NB4 (cell line): ENCODE measurements around the gene SLC6A12.
A peak's percentile ranks its signal among the peaks of the same experiment; 100 is the strongest.

Experiments
- DNase-seq: peaks from one replicate; pipeline ENCODE4 v3.0.0; 2010; ENCODE audit warnings: low read depth
- H3K4me3 ChIP-seq: one replicate; pipeline ENCODE4 v1.5.1; 2011; ENCODE audit warnings: mild to moderate bottlenecking, low read depth, low read length, moderate library complexity
- CTCF ChIP-seq: IDR thresholded peaks from one replicate; pipeline ENCODE4 v1.5.1; 2012; ENCODE audit warnings: low read depth, low read length
- MAX ChIP-seq: IDR thresholded peaks from 2 replicates; pipeline ENCODE4 v1.6.1; 2011; ENCODE audit warnings: low read depth, low read length
- MYC ChIP-seq: IDR thresholded peaks from 2 replicates; pipeline ENCODE4 v1.6.1; 2011; ENCODE audit warnings: low read depth, low read length
- POLR2A ChIP-seq: IDR thresholded peaks from 2 replicates; pipeline ENCODE4 v1.6.1; 2011; ENCODE audit warnings: mild to moderate bottlenecking; ENCODE audit not compliant: insufficient read length; ENCODE audit errors: extremely low read depth

Gene SLC6A12

GRCh38 chr12:175250-175649 is 38.7 kb downstream of the SLC6A12 start:
- no peak for TF ChIP-seq POLR2A
- no peak for TF ChIP-seq CTCF
- no peak for TF ChIP-seq MYC
- TF ChIP-seq MAX = no peak
- no peak for DNase-seq
- H3K4me3 ChIP-seq = no peak overlapping the region

GRCh38 chr12:174596-174995 is 39.4 kb downstream of the SLC6A12 start:
- TF ChIP-seq POLR2A (no peak), MYC (no peak), MAX (no peak), CTCF (no peak)
- DNase-seq = no peak
- no peak overlapping the region for H3K4me3 ChIP-seq

GRCh38 chr12:174124-174523 is 39.8 kb downstream of the SLC6A12 start:
- no peak for TF ChIP-seq MYC
- TF ChIP-seq POLR2A = no peak

GRCh38 chr12:172732-173161 is 41.2 kb downstream of the SLC6A12 start:
- no peak overlapping the region for H3K4me3 ChIP-seq
- TF ChIP-seq CTCF (no peak), POLR2A (no peak), MYC (no peak), MAX (no peak)
- DNase-seq = peak; percentile 73

More at GRCh38 chr12:174124-174523, 39.8 kb downstream of the SLC6A12 start:
- no peak for DNase-seq
- no peak overlapping the region for H3K4me3 ChIP-seq

GRCh38 chr12:171743-172676 is 41.9 kb downstream of the SLC6A12 start:
- TF ChIP-seq MYC (no peak), MAX (no peak), POLR2A (no peak), CTCF (no peak)
- DNase-seq = peak; percentile 81
- no peak overlapping the region for H3K4me3 ChIP-seq

- DNase-seq = no peak
- H3K4me3 ChIP-seq = no peak overlapping the region
- TF ChIP-seq POLR2A (no peak), CTCF (no peak), MAX (no peak), MYC (no peak)
Measured at GRCh38 chr12:171276-171675, 42.7 kb downstream of the SLC6A12 start.
